ENCODE data around the gene CENPP.
A peak's percentile ranks its signal among the peaks of the same experiment; 100 is the strongest.

Gene CENPP

GRCh38 chr9:92529124-92529523 is 203.4 kb downstream of the CENPP start:
- TF ChIP-seq CTCF (conservative IDR thresholded peaks at IDR 0.05; ENCODE audit: low read depth, low read length), result no peak
- DNase-seq (ENCODE audit: low read depth), result no peak
- H3K4me3 ChIP-seq (ENCODE audit: low read depth, low read length), result no peak overlapping the region

GRCh38 chr9:92530893-92531292 is 205.1 kb downstream of the CENPP start:
- no peak for TF ChIP-seq CTCF (conservative IDR thresholded peaks at IDR 0.05; ENCODE audit: low read depth, low read length)
- no peak overlapping the region for H3K4me3 ChIP-seq (ENCODE audit: low read depth, low read length)
- no peak for DNase-seq (ENCODE audit: low read depth)

- H3K4me3 ChIP-seq (ENCODE audit: low read depth, low read length), result no peak overlapping the region
- no peak for TF ChIP-seq CTCF (conservative IDR thresholded peaks at IDR 0.05; ENCODE audit: low read depth, low read length)
- no peak for DNase-seq (ENCODE audit: low read depth)
Measured at GRCh38 chr9:92534204-92534603, 208.5 kb downstream of the CENPP start.

GRCh38 chr9:92534674-92535073 is 208.9 kb downstream of the CENPP start:
- H3K4me3 ChIP-seq (ENCODE audit: low read depth, low read length), result peak overlapping the region; percentile 44
- TF ChIP-seq CTCF (conservative IDR thresholded peaks at IDR 0.05; ENCODE audit: low read depth, low read length), result no peak
- peak; percentile 26 for DNase-seq (ENCODE audit: low read depth)

- peak; percentile 72 for DNase-seq (ENCODE audit: low read depth)
- no peak for TF ChIP-seq CTCF (conservative IDR thresholded peaks at IDR 0.05; ENCODE audit: low read depth, low read length)
- peak within 1 kb of the TSS; percentile 48 for H3K4me3 ChIP-seq (ENCODE audit: low read depth, low read length)
Measured at GRCh38 chr9:92535940-92536850, 210.4 kb downstream of the CENPP start, which contains the start of gene ECM2. ECM2 (minus strand) TSS chr9:92535990; CDS start chr9:92522866, 13,124 bp downstream.

DNA sequence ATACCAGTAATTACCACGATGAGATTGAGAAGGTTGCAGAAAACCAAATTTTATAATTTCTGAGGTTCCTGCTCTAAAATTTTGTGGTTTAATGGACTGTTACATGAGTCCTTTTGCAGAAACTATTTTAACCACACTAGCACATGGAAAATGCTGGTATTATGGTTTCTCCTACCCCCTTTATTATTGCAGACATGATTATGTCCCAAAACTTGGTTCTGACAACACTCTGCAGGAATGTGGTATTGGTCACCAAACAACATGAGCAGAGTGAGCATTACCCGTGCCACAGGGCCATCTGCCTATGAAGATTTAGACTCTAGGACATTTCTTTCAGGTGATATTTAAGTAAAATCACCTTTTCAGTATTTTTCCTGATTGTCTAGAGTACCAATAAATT is 212.8 kb downstream of the CENPP start:
- H3K4me3 ChIP-seq (ENCODE audit: low read depth, low read length), result no peak overlapping the region
- DNase-seq (ENCODE audit: low read depth), result peak; percentile 36
- TF ChIP-seq CTCF (conservative IDR thresholded peaks at IDR 0.05; ENCODE audit: low read depth, low read length), result no peak

GRCh38 chr9:92543972-92544371 is 218.2 kb downstream of the CENPP start:
- no peak overlapping the region for H3K4me3 ChIP-seq (ENCODE audit: low read depth, low read length)
- TF ChIP-seq CTCF (conservative IDR thresholded peaks at IDR 0.05; ENCODE audit: low read depth, low read length), result no peak
- DNase-seq (ENCODE audit: low read depth), result no peak
